ENCODE measurements around the gene PTPRO.

Gene PTPRO

GRCh38 chr12:15458008-15458407, 135.7 kb downstream of the PTPRO start:
- no peak for DNase-seq

DNA sequence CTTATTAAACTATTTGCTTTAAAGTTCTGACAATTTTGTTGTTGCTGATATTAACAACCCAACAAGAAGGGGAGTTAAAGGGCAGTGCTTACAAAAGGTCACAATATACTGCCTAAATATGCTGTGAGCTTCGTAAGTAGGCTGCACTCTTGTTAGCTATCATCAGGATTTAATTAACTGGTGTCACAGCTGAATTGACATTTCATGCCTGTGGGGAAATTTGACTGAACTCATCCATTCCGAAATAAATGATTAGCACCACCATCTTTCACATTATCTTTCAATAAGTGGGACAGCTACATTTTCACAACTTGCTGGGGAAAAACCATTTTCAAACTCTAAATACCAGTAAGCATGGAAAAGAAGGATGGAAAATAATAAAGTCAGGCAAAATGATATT, 146.6 kb downstream of the PTPRO start:
- DNase-seq: no peak

GRCh38 chr12:15469356-15469755, 147.0 kb downstream of the PTPRO start:
- DNase-seq: no peak

DNA sequence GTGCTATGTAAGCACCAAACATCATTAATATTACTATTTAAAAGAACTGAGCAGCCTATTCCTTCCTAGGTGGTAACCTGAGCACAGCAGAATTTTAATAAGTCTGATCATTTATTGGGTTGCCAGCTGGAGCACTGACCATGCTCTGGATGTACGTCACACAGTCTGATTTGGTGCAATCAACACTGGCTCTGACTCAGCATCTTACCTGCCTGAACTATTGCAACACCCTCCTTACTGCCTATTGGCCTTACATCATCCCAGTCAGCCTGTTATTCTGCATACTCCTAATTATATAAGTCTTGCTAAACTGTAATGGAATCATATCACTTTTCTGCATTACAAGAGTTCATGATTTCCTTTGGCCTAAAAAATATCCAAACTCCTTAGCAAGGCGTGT, 149.7 kb downstream of the PTPRO start:
- no peak for DNase-seq

DNA sequence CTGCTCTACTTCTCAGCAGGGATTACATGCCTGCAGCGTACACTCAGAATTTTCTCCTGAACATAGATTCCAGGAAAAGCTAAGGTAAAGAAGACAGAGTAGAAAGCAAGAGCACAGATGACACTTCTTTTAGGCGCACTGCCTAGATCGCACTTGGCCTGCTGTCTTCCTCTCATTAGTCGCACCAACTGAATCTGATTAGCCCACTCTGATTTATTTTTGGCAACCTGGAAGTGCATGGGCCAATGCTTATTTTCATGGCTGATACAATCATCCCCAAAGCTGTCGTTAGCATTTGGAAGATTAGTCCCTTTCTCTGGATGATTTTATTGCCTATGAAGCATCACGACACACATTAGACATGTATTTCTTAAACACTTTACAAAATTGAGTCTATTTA, 152.5 kb downstream of the PTPRO start:
- no peak for DNase-seq

GRCh38 chr12:15477761-15478160, 155.5 kb downstream of the PTPRO start:
- no peak for DNase-seq

- no peak for DNase-seq
Observed at GRCh38 chr12:15481846-15482245, 159.5 kb downstream of the PTPRO start.

GRCh38 chr12:15485466-15485865, 163.2 kb downstream of the PTPRO start:
- DNase-seq: no peak

- no peak for DNase-seq
Observed at GRCh38 chr12:15486859-15487258, 164.6 kb downstream of the PTPRO start.

- no peak for DNase-seq
Observed at GRCh38 chr12:15488481-15488880, 166.2 kb downstream of the PTPRO start.

DNA sequence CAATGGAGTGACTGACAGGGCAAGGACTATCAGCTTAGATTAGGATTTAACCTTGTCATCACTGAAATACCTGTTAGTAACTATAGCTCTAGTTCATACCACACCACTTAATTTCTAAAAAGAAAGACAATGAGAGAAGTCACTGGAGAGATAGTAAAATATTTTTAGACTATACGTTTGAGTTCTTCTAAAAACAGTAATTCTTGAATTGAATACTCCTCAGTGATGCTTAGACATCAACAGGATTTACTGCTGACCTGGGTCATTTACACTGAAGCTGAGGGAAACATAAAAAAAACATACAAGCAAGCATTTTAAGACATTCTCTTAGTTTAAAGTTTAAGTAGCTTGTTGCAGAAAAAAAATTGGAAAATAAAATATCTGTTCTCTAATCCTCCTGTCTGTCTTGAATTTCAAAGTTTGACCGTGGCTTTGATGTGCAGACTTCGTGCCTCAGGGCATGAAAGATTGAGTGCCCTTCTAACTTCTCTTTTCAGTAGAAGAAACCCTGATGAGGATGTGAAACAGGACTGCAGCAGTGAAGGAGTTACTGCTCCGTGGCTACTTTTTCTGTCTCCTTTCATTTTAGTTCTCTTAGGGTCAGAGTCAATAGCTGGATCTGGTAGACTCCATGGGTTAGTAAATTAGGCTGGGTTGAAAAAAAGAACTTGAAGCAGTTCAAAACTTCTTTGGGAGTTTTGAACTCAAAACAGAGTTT, 172.2 kb downstream of the PTPRO start:
- DNase-seq: no peak

- no peak for DNase-seq
Observed at GRCh38 chr12:15495746-15496145, 173.4 kb downstream of the PTPRO start.

GRCh38 chr12:15496738-15497137, 174.4 kb downstream of the PTPRO start:
- DNase-seq: no peak

GRCh38 chr12:15497671-15498292, 175.5 kb downstream of the PTPRO start:
- DNase-seq: no peak

- DNase-seq: no peak
Observed at GRCh38 chr12:15502211-15502610, 179.9 kb downstream of the PTPRO start.

- no peak for DNase-seq
Observed at GRCh38 chr12:15505616-15506015, 183.3 kb downstream of the PTPRO start.

DNA sequence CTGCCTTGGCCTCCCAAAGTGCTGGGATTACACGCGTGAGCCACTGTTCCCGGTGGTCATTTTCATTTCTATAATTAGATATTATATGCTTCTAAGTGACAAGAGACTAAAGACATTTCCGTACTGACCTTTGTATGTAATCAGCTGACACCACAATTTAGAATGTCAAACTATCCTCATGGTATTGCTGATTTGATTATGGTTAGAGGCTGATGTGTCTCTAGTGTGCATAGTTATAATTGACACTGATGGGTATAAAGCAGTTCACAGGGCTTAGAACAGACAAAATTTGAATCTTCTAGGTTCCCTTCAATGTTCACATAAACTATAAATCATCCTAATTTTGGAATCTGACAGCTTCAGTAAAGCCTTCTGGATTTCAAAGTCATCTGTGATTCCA, 192.7 kb downstream of the PTPRO start:
- no peak for DNase-seq

DNA sequence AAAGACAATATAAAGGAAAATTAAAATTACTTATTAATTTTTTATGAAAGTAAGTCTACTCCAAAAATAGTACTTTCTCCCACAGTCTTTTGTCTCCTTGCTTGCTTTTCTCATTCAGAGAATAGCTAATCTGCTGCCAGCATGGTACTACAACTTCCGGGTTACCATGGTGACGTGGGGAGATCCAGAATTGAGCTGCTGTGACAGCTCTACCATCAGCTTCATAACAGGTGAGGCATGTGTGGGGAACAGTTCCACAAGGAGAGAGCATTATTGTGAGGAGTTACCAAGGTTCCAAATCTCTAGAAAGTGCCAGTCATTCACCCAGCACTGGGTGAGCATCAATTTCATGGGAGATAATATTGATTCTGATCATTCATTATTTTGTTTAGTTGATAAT, 197.8 kb downstream of the PTPRO start:
- DNase-seq: no peak

DNA sequence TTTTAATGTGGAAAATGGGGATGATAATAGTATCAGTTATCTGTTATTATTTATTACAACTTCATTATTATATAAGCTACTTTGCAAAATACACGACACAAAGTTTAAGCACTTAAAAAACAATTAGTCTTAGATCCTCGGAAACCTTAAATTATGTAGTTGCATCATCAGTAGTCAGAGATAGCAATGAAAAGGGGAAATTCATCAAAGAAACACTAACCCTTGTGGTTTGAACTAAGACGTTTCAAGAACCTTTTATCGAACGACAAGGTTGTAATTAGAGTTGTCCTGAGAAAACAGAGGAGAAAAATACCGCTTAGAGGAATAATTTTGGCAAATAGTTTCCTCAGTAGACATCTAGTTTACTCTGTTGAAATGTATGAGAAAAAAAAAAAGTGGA, 198.5 kb downstream of the PTPRO start:
- no peak for DNase-seq

- DNase-seq: peak; percentile 46
Observed at GRCh38 chr12:15522574-15523187, 200.4 kb downstream of the PTPRO start.

DNA sequence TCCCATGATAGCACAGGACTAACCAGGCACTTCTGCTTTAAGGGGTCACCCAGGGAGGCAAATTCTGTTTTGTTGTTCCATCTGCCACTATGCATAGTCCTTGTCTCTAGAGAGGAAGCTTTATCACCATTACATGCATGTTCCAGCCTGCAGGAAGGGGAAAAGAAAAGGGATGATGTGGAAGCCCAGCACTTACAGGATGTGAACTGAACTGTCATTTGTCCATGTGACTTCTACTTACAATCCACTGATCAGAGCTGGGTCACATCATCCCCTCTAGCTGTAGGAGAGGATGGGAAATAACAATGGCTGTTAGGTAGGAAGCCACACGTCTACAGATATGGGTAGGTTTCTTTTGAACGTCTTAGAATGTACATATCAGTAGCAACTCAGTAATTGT, 203.1 kb downstream of the PTPRO start:
- no peak for DNase-seq

GRCh38 chr12:15526033-15526432, 203.7 kb downstream of the PTPRO start:
- DNase-seq: no peak

GRCh38 chr12:15527201-15528080, 205.1 kb downstream of the PTPRO start:
- no peak for DNase-seq

Measured in NCI-H526 treated with DMSO at 0.1 percent for 48 hours (cell line).